MV-4-11 (cell line): ENCODE data around the gene GPR83.
"Not testable (repeated sequence)": the region's sequence is repeated elsewhere in the genome, so short reads cannot be mapped to it uniquely, and the experiment has no call there.

Source experiments
- DNase-seq: peaks from one replicate; lab custom pipeline; 2025; lab: John Stamatoyannopoulos, UW

GPR83 gene

GRCh38 chr11:94370576-94370975 lies 30.6 kb downstream of the GPR83 start:
- not testable (repeated sequence) for DNase-seq

- not testable (repeated sequence) for DNase-seq
Measured at GRCh38 chr11:94350850-94351563, 50.2 kb downstream of the GPR83 start.

- DNase-seq: not testable (repeated sequence)
Measured at GRCh38 chr11:94346311-94346710, 54.9 kb downstream of the GPR83 start.

GRCh38 chr11:94343495-94343894 lies 57.7 kb downstream of the GPR83 start:
- no peak for DNase-seq

GRCh38 chr11:94342250-94342649 lies 59.0 kb downstream of the GPR83 start:
- no peak for DNase-seq

GRCh38 chr11:94338651-94339050 lies 62.6 kb downstream of the GPR83 start:
- no peak for DNase-seq

- no peak for DNase-seq
Measured at GRCh38 chr11:94336033-94336432, 65.2 kb downstream of the GPR83 start.

- no peak for DNase-seq
Measured at GRCh38 chr11:94332814-94333213, 68.4 kb downstream of the GPR83 start.

- DNase-seq: no peak
Measured at GRCh38 chr11:94330789-94331188, 70.4 kb downstream of the GPR83 start.

- DNase-seq: no peak
Measured at GRCh38 chr11:94329501-94329900, 71.7 kb downstream of the GPR83 start.

GRCh38 chr11:94328587-94329080 lies 72.6 kb downstream of the GPR83 start:
- no peak for DNase-seq
